Measurements from ENCODE around the gene PRSS27.

The PRSS27 gene

GRCh38 chr16:2720064-2720457, at the start of gene PRSS27:
Gene PRSS27, minus strand, starts transcription at chr16:2720224. Its CDS starts 64 bp downstream, at chr16:2720160.
- Histone ChIP-seq H3K9ac (ENCODE audit: low read depth, low read length) (peak within 1 kb of the TSS; percentile 73), H3K9me3 (ENCODE audit: control insufficient read depth, insufficient read depth, low read length) (no peaks in the 10 kb centered on the region), H3K36me3 (ENCODE audit: insufficient read depth, low read length) (no peaks in the 10 kb centered on the region), H3K4me1 (ENCODE audit: insufficient read depth, low read length) (peaks cover 2% of the 10 kb centered on the region; the same call in 1 of the 2 replicates)

- Histone ChIP-seq H3K4me1 (ENCODE audit: insufficient read depth, low read length) (peaks cover 6% of the 10 kb centered on the region; the same call in 1 of the 2 replicates), H3K36me3 (ENCODE audit: insufficient read depth, low read length) (peaks cover 57% of the 10 kb centered on the region), H3K9me3 (ENCODE audit: control insufficient read depth, insufficient read depth, low read length) (no peaks in the 10 kb centered on the region), H3K9ac (ENCODE audit: low read depth, low read length) (no peak overlapping the region)
Measured at GRCh38 chr16:2769675-2770056, 49.6 kb upstream of the PRSS27 start.

- Histone ChIP-seq H3K4me1 (ENCODE audit: insufficient read depth, low read length) (peaks cover 6% of the 10 kb centered on the region; the same call in 1 of the 2 replicates), H3K9me3 (ENCODE audit: control insufficient read depth, insufficient read depth, low read length) (no peaks in the 10 kb centered on the region), H3K36me3 (ENCODE audit: insufficient read depth, low read length) (peaks cover 62% of the 10 kb centered on the region), H3K9ac (ENCODE audit: low read depth, low read length) (no peak overlapping the region)
Measured at GRCh38 chr16:2769100-2769529, 49.1 kb upstream of the PRSS27 start.

- H3K9me3 ChIP-seq (ENCODE audit: control insufficient read depth, insufficient read depth, low read length), result peaks cover 2% of the 10 kb centered on the region; the same call in 1 of the 2 replicates
- peaks cover 65% of the 10 kb centered on the region for H3K36me3 ChIP-seq (ENCODE audit: insufficient read depth, low read length)
- H3K9ac ChIP-seq (ENCODE audit: low read depth, low read length), result no peak overlapping the region
- peaks cover 6% of the 10 kb centered on the region; the same call in 1 of the 2 replicates for H3K4me1 ChIP-seq (ENCODE audit: insufficient read depth, low read length)
Measured at GRCh38 chr16:2768403-2769089, 48.5 kb upstream of the PRSS27 start.

- Histone ChIP-seq H3K9ac (ENCODE audit: low read depth, low read length) (no peak overlapping the region), H3K4me1 (ENCODE audit: insufficient read depth, low read length) (peaks cover 4% of the 10 kb centered on the region; the same call in 1 of the 2 replicates), H3K9me3 (ENCODE audit: control insufficient read depth, insufficient read depth, low read length) (peaks cover 2% of the 10 kb centered on the region; the same call in 1 of the 2 replicates), H3K36me3 (ENCODE audit: insufficient read depth, low read length) (peaks cover 69% of the 10 kb centered on the region)
Measured at GRCh38 chr16:2767891-2768290, 47.9 kb upstream of the PRSS27 start.

- Histone ChIP-seq H3K4me1 (ENCODE audit: insufficient read depth, low read length) (peaks cover 4% of the 10 kb centered on the region; the same call in 1 of the 2 replicates), H3K36me3 (ENCODE audit: insufficient read depth, low read length) (peaks cover 76% of the 10 kb centered on the region), H3K9ac (ENCODE audit: low read depth, low read length) (no peak overlapping the region), H3K9me3 (ENCODE audit: control insufficient read depth, insufficient read depth, low read length) (peaks cover 2% of the 10 kb centered on the region; the same call in 1 of the 2 replicates)
Measured at GRCh38 chr16:2767140-2767731, 47.2 kb upstream of the PRSS27 start.

GRCh38 chr16:2766430-2767139, 46.6 kb upstream of the PRSS27 start:
- H3K9ac ChIP-seq (ENCODE audit: low read depth, low read length), result no peak overlapping the region

GRCh38 chr16:2765462-2766404, 45.7 kb upstream of the PRSS27 start:
- H3K9me3 ChIP-seq (ENCODE audit: control insufficient read depth, insufficient read depth, low read length), result peaks cover 7% of the 10 kb centered on the region
- no peak overlapping the region for H3K9ac ChIP-seq (ENCODE audit: low read depth, low read length)
- H3K4me1 ChIP-seq (ENCODE audit: insufficient read depth, low read length), result peaks cover 4% of the 10 kb centered on the region; the same call in 1 of the 2 replicates
- peaks cover 83% of the 10 kb centered on the region for H3K36me3 ChIP-seq (ENCODE audit: insufficient read depth, low read length)

More at GRCh38 chr16:2766430-2767139, 46.6 kb upstream of the PRSS27 start:
- peaks cover 7% of the 10 kb centered on the region for H3K9me3 ChIP-seq (ENCODE audit: control insufficient read depth, insufficient read depth, low read length)
- H3K36me3 ChIP-seq (ENCODE audit: insufficient read depth, low read length), result peaks cover 80% of the 10 kb centered on the region
- H3K4me1 ChIP-seq (ENCODE audit: insufficient read depth, low read length), result peaks cover 4% of the 10 kb centered on the region; the same call in 1 of the 2 replicates

GRCh38 chr16:2764718-2765117, 44.7 kb upstream of the PRSS27 start:
- Histone ChIP-seq H3K9ac (ENCODE audit: low read depth, low read length) (no peak overlapping the region), H3K36me3 (ENCODE audit: insufficient read depth, low read length) (peaks cover 92% of the 10 kb centered on the region), H3K4me1 (ENCODE audit: insufficient read depth, low read length) (peaks cover 4% of the 10 kb centered on the region; the same call in 1 of the 2 replicates), H3K9me3 (ENCODE audit: control insufficient read depth, insufficient read depth, low read length) (peaks cover 7% of the 10 kb centered on the region)

GRCh38 chr16:2763173-2763572, 43.1 kb upstream of the PRSS27 start:
- Histone ChIP-seq H3K9me3 (ENCODE audit: control insufficient read depth, insufficient read depth, low read length) (peaks cover 7% of the 10 kb centered on the region), H3K4me1 (ENCODE audit: insufficient read depth, low read length) (no peaks in the 10 kb centered on the region; the same call in 1 of the 2 replicates), H3K9ac (ENCODE audit: low read depth, low read length) (no peak overlapping the region), H3K36me3 (ENCODE audit: insufficient read depth, low read length) (peaks cover 96% of the 10 kb centered on the region)

GRCh38 chr16:2762711-2763110, 42.7 kb upstream of the PRSS27 start:
- H3K9ac ChIP-seq (ENCODE audit: low read depth, low read length), result no peak overlapping the region

GRCh38 chr16:2761886-2762583, 42.0 kb upstream of the PRSS27 start:
- H3K4me1 ChIP-seq (ENCODE audit: insufficient read depth, low read length), result no peaks in the 10 kb centered on the region
- peaks cover 7% of the 10 kb centered on the region for H3K9me3 ChIP-seq (ENCODE audit: control insufficient read depth, insufficient read depth, low read length)
- H3K36me3 ChIP-seq (ENCODE audit: insufficient read depth, low read length), result peaks cover 97% of the 10 kb centered on the region
- no peak overlapping the region for H3K9ac ChIP-seq (ENCODE audit: low read depth, low read length)

More at GRCh38 chr16:2762711-2763110, 42.7 kb upstream of the PRSS27 start:
- H3K4me1 ChIP-seq (ENCODE audit: insufficient read depth, low read length), result no peaks in the 10 kb centered on the region
- H3K9me3 ChIP-seq (ENCODE audit: control insufficient read depth, insufficient read depth, low read length), result peaks cover 7% of the 10 kb centered on the region
- peaks cover 97% of the 10 kb centered on the region for H3K36me3 ChIP-seq (ENCODE audit: insufficient read depth, low read length)

- Histone ChIP-seq H3K4me1 (ENCODE audit: insufficient read depth, low read length) (no peaks in the 10 kb centered on the region), H3K9me3 (ENCODE audit: control insufficient read depth, insufficient read depth, low read length) (peaks cover 7% of the 10 kb centered on the region), H3K36me3 (ENCODE audit: insufficient read depth, low read length) (peaks cover 93% of the 10 kb centered on the region), H3K9ac (ENCODE audit: low read depth, low read length) (no peak overlapping the region)
Measured at GRCh38 chr16:2761472-2761871, 41.4 kb upstream of the PRSS27 start.

Data from ES-I3 (cell line).